Measurements from ENCODE around the gene PURA.

PURA gene

GRCh38 chr5:140106101-140106500, 7.8 kb upstream of the PURA start:
- 0 out of 2 replicates have a peak, but pooled peaks have one; percentile 26 for TF ChIP-seq CTCF (IDR thresholded peaks at IDR 0.05)

GRCh38 chr5:140106805-140107311, 7.1 kb upstream of the PURA start:
- no peak for TF ChIP-seq CTCF (IDR thresholded peaks at IDR 0.05)

GRCh38 chr5:140107312-140108092, 6.4 kb upstream of the PURA start:
- TF ChIP-seq CTCF (IDR thresholded peaks at IDR 0.05): 0 out of 2 replicates have a peak, but pooled peaks have one; percentile 7

- TF ChIP-seq CTCF (IDR thresholded peaks at IDR 0.05): no peak
These were observed 5.6 kb upstream of the PURA start for GRCh38 chr5:140108093-140109017.

- no peak for TF ChIP-seq CTCF (IDR thresholded peaks at IDR 0.05)
These were observed 4.7 kb upstream of the PURA start for GRCh38 chr5:140109018-140109758.

- no peak for TF ChIP-seq CTCF (IDR thresholded peaks at IDR 0.05)
These were observed 3.9 kb upstream of the PURA start for GRCh38 chr5:140109759-140110645.
